Mesodermal cell (in vitro differentiated cells): ENCODE data around the gene NRDC.
"Not testable (repeated sequence)": the region's sequence is repeated elsewhere in the genome, so short reads cannot be mapped to it uniquely, and the experiment has no call there.

Experiments used
- H3K27ac ChIP-seq: 2 replicates; pipeline ENCODE4 v1.7.0; 2013; ENCODE audit warnings: mild to moderate bottlenecking, low read depth, low read length, moderate library complexity; ENCODE audit not compliant: severe bottlenecking
- H3K36me3 ChIP-seq: 2 replicates; pipeline ENCODE4 v1.7.1; 2013; ENCODE audit warnings: mild to moderate bottlenecking, low read length, moderate library complexity; ENCODE audit not compliant: control insufficient read depth, insufficient read depth
- H3K4me1 ChIP-seq: one replicate; pipeline ENCODE4 v1.7.1; 2013; ENCODE audit warnings: mild to moderate bottlenecking, low read length; ENCODE audit not compliant: insufficient read depth, control insufficient read depth, poor library complexity, severe bottlenecking
- H3K4me3 ChIP-seq: 2 replicates; pipeline ENCODE4 v1.7.0; 2013; ENCODE audit warnings: low read length, control low read depth, mild to moderate bottlenecking; ENCODE audit not compliant: insufficient read depth, poor library complexity, severe bottlenecking; ENCODE audit errors: extremely low read depth
- H3K9me3 ChIP-seq: 2 replicates; pipeline ENCODE4 v1.7.1; 2013; ENCODE audit warnings: mild to moderate bottlenecking, low read length, moderate library complexity; ENCODE audit not compliant: control insufficient read depth
- WGBS, 2 experiments: methylation state at CpG; one replicate each; pipeline ENCODE4 v1.1.5; 2013; ENCODE audit warnings: missing lambda C conversion rate in 2 of 2; ENCODE audit not compliant: insufficient coverage in 2 of 2; 5-methylcytosine and 5-hydroxymethylcytosine counted together

Gene NRDC

GRCh38 chr1:51878308-51878615 lies 265 bp downstream of the NRDC start:
- 0 to 1% methylated on average over 12 to 13 of the region's 17 CpGs for WGBS, 2 experiments
- H3K4me3 ChIP-seq, result peak overlapping the region; percentile 83
- H3K4me1 ChIP-seq, result peaks cover 17% of the 10 kb centered on the region
- peak overlapping the region; percentile 98 for H3K27ac ChIP-seq
- no peaks in the 10 kb centered on the region for H3K9me3 ChIP-seq
- peaks cover 24% of the 10 kb centered on the region for H3K36me3 ChIP-seq

- Histone ChIP-seq H3K4me1 (peaks cover 17% of the 10 kb centered on the region), H3K36me3 (peaks cover 29% of the 10 kb centered on the region), H3K4me3 (peak overlapping the region; percentile 83), H3K27ac (peak overlapping the region; percentile 98), H3K9me3 (no peaks in the 10 kb centered on the region)
- 5 to 10% methylated on average over 15 to 17 of the region's 21 CpGs for WGBS, 2 experiments
Observed at GRCh38 chr1:51877434-51878307, 856 bp downstream of the NRDC start.

- Histone ChIP-seq H3K36me3 (peaks cover 29% of the 10 kb centered on the region), H3K4me3 (peak overlapping the region; percentile 14), H3K9me3 (no peaks in the 10 kb centered on the region), H3K4me1 (peaks cover 17% of the 10 kb centered on the region), H3K27ac (no peak overlapping the region)
Observed at GRCh38 chr1:51875836-51876235, 2.7 kb downstream of the NRDC start.

- peak overlapping the region; percentile 14 for H3K4me3 ChIP-seq
- peaks cover 31% of the 10 kb centered on the region for H3K36me3 ChIP-seq
- WGBS, 2 experiments, result 92 to 94% methylated on average over 2 to 4 of the region's 6 CpGs
- peaks cover 17% of the 10 kb centered on the region for H3K4me1 ChIP-seq
- no peaks in the 10 kb centered on the region for H3K9me3 ChIP-seq
- no peak overlapping the region for H3K27ac ChIP-seq
Observed at GRCh38 chr1:51875291-51875772, 3.2 kb downstream of the NRDC start.

GRCh38 chr1:51873270-51873669 lies 5.3 kb downstream of the NRDC start:
- not testable (repeated sequence) for H3K4me3 ChIP-seq, H3K9me3 ChIP-seq, H3K27ac ChIP-seq
- 79 to 100% methylated on average over 1 of the region's 1 CpG for WGBS, 2 experiments
- H3K4me1 ChIP-seq, result peaks cover 17% of the 10 kb centered on the region
- peaks cover 35% of the 10 kb centered on the region for H3K36me3 ChIP-seq

GRCh38 chr1:51871351-51871975 lies 7.1 kb downstream of the NRDC start:
- Histone ChIP-seq H3K27ac (no peak overlapping the region), H3K36me3 (peaks cover 33% of the 10 kb centered on the region), H3K4me3 (no peak overlapping the region), H3K9me3 (no peaks in the 10 kb centered on the region), H3K4me1 (peaks cover 9% of the 10 kb centered on the region)
- 88 to 99% methylated on average over 5 to 6 of the region's 6 CpGs for WGBS, 2 experiments

GRCh38 chr1:51870603-51871350 lies 7.8 kb downstream of the NRDC start:
- H3K9me3 ChIP-seq, result no peaks in the 10 kb centered on the region
- peaks cover 3% of the 10 kb centered on the region for H3K4me1 ChIP-seq
- no peak overlapping the region for H3K27ac ChIP-seq
- H3K36me3 ChIP-seq, result peaks cover 27% of the 10 kb centered on the region
- no peak overlapping the region for H3K4me3 ChIP-seq
- WGBS, 2 experiments, result 90 to 100% methylated on average over 5 of the region's 7 CpGs

GRCh38 chr1:51867479-51868232 lies 10.9 kb downstream of the NRDC start:
- WGBS, 2 experiments, result 86 to 100% methylated on average over 1 of the region's 4 CpGs
- Histone ChIP-seq H3K36me3 (peaks cover 12% of the 10 kb centered on the region), H3K4me1 (no peaks in the 10 kb centered on the region), H3K4me3 (no peak overlapping the region), H3K9me3 (no peaks in the 10 kb centered on the region), H3K27ac (no peak overlapping the region)

- Histone ChIP-seq H3K36me3 (peaks cover 6% of the 10 kb centered on the region), H3K9me3 (no peaks in the 10 kb centered on the region), H3K4me3 (no peak overlapping the region), H3K4me1 (no peaks in the 10 kb centered on the region), H3K27ac (no peak overlapping the region)
- WGBS, 2 experiments, result 100% methylated on average over 1 of the region's 2 CpGs; no CpG with 5 or more reads in 1 of the 2 experiments
Observed at GRCh38 chr1:51863384-51863783, 15.1 kb downstream of the NRDC start.

GRCh38 chr1:51861669-51862068 lies 16.9 kb downstream of the NRDC start:
- H3K36me3 ChIP-seq, result peaks cover 6% of the 10 kb centered on the region
- no peak overlapping the region for H3K4me3 ChIP-seq
- no CpG with 5 or more reads among the region's 5 CpGs for WGBS, 2 experiments
- H3K4me1 ChIP-seq, result no peaks in the 10 kb centered on the region
- no peaks in the 10 kb centered on the region for H3K9me3 ChIP-seq
- H3K27ac ChIP-seq, result no peak overlapping the region
